Measurements from ENCODE around the gene OFD1. TPM values are rescaled to one million over a fixed set of nuclear protein-coding genes. Genes with fewer than 3 reads are reported as not detected.

Gene OFD1
- total RNA-seq, 1 donor, result 40.1 TPM

- H3K9me3 ChIP-seq (ENCODE audit: low read depth, low read length), result no peaks in the 10 kb centered on the region
- H3K27me3 ChIP-seq (ENCODE audit: insufficient read depth, low read length), result no peaks in the 10 kb centered on the region
- no peak overlapping the region for H3K4me3 ChIP-seq (ENCODE audit: low read length)
- no peaks in the 10 kb centered on the region for H3K4me1 ChIP-seq (ENCODE audit: insufficient read depth, low read length)
Measured at GRCh38 chrX:13786048-13786447, 51.5 kb downstream of the OFD1 start.

- Histone ChIP-seq H3K27me3 (ENCODE audit: insufficient read depth, low read length) (no peaks in the 10 kb centered on the region), H3K9me3 (ENCODE audit: low read depth, low read length) (no peaks in the 10 kb centered on the region), H3K4me3 (ENCODE audit: low read length) (no peak overlapping the region), H3K4me1 (ENCODE audit: insufficient read depth, low read length) (no peaks in the 10 kb centered on the region)
Measured at GRCh38 chrX:13790206-13791131, 55.9 kb downstream of the OFD1 start.

- Histone ChIP-seq H3K9me3 (ENCODE audit: low read depth, low read length) (no peaks in the 10 kb centered on the region), H3K27me3 (ENCODE audit: insufficient read depth, low read length) (no peaks in the 10 kb centered on the region), H3K4me3 (ENCODE audit: low read length) (no peak overlapping the region), H3K4me1 (ENCODE audit: insufficient read depth, low read length) (no peaks in the 10 kb centered on the region)
Measured at GRCh38 chrX:13791145-13791544, 56.6 kb downstream of the OFD1 start.

- Histone ChIP-seq H3K9me3 (ENCODE audit: low read depth, low read length) (no peaks in the 10 kb centered on the region), H3K27me3 (ENCODE audit: insufficient read depth, low read length) (no peaks in the 10 kb centered on the region), H3K4me1 (ENCODE audit: insufficient read depth, low read length) (no peaks in the 10 kb centered on the region), H3K4me3 (ENCODE audit: low read length) (no peak overlapping the region)
Measured at GRCh38 chrX:13791559-13791958, 57.0 kb downstream of the OFD1 start.

GRCh38 chrX:13793897-13794296 lies 59.3 kb downstream of the OFD1 start:
- no peaks in the 10 kb centered on the region for H3K27me3 ChIP-seq (ENCODE audit: insufficient read depth, low read length)
- H3K4me3 ChIP-seq (ENCODE audit: low read length), result no peak overlapping the region
- H3K4me1 ChIP-seq (ENCODE audit: insufficient read depth, low read length), result no peaks in the 10 kb centered on the region
- H3K9me3 ChIP-seq (ENCODE audit: low read depth, low read length), result no peaks in the 10 kb centered on the region

- Histone ChIP-seq H3K4me3 (ENCODE audit: low read length) (no peak overlapping the region), H3K27me3 (ENCODE audit: insufficient read depth, low read length) (no peaks in the 10 kb centered on the region), H3K4me1 (ENCODE audit: insufficient read depth, low read length) (no peaks in the 10 kb centered on the region), H3K9me3 (ENCODE audit: low read depth, low read length) (no peaks in the 10 kb centered on the region)
Measured at GRCh38 chrX:13794417-13794816, 59.9 kb downstream of the OFD1 start.

GRCh38 chrX:13797512-13797911 lies 63.0 kb downstream of the OFD1 start:
- no peaks in the 10 kb centered on the region for H3K9me3 ChIP-seq (ENCODE audit: low read depth, low read length)
- no peaks in the 10 kb centered on the region for H3K4me1 ChIP-seq (ENCODE audit: insufficient read depth, low read length)
- H3K27me3 ChIP-seq (ENCODE audit: insufficient read depth, low read length), result no peaks in the 10 kb centered on the region
- H3K4me3 ChIP-seq (ENCODE audit: low read length), result no peak overlapping the region

GRCh38 chrX:13798184-13798583 lies 63.6 kb downstream of the OFD1 start:
- Histone ChIP-seq H3K9me3 (ENCODE audit: low read depth, low read length) (no peaks in the 10 kb centered on the region), H3K4me1 (ENCODE audit: insufficient read depth, low read length) (no peaks in the 10 kb centered on the region)

GRCh38 chrX:13803116-13803515 lies 68.6 kb downstream of the OFD1 start:
- H3K9me3 ChIP-seq (ENCODE audit: low read depth, low read length), result no peaks in the 10 kb centered on the region
- H3K4me3 ChIP-seq (ENCODE audit: low read length), result no peak overlapping the region
- no peaks in the 10 kb centered on the region for H3K4me1 ChIP-seq (ENCODE audit: insufficient read depth, low read length)
- no peaks in the 10 kb centered on the region for H3K27me3 ChIP-seq (ENCODE audit: insufficient read depth, low read length)

More at GRCh38 chrX:13798184-13798583, 63.6 kb downstream of the OFD1 start:
- H3K4me3 ChIP-seq (ENCODE audit: low read length), result no peak overlapping the region
- H3K27me3 ChIP-seq (ENCODE audit: insufficient read depth, low read length), result no peaks in the 10 kb centered on the region

GRCh38 chrX:13805241-13805640 lies 70.7 kb downstream of the OFD1 start:
- Histone ChIP-seq H3K9me3 (ENCODE audit: low read depth, low read length) (no peaks in the 10 kb centered on the region), H3K27me3 (ENCODE audit: insufficient read depth, low read length) (no peaks in the 10 kb centered on the region), H3K4me3 (ENCODE audit: low read length) (no peak overlapping the region), H3K4me1 (ENCODE audit: insufficient read depth, low read length) (no peaks in the 10 kb centered on the region)

- Histone ChIP-seq H3K9me3 (ENCODE audit: low read depth, low read length) (no peaks in the 10 kb centered on the region), H3K27me3 (ENCODE audit: insufficient read depth, low read length) (no peaks in the 10 kb centered on the region), H3K4me1 (ENCODE audit: insufficient read depth, low read length) (no peaks in the 10 kb centered on the region), H3K4me3 (ENCODE audit: low read length) (no peak overlapping the region)
Measured at GRCh38 chrX:13808293-13808692, 73.7 kb downstream of the OFD1 start.

- H3K4me3 ChIP-seq (ENCODE audit: low read length), result no peak overlapping the region
- no peaks in the 10 kb centered on the region for H3K9me3 ChIP-seq (ENCODE audit: low read depth, low read length)
- H3K27me3 ChIP-seq (ENCODE audit: insufficient read depth, low read length), result no peaks in the 10 kb centered on the region
- H3K4me1 ChIP-seq (ENCODE audit: insufficient read depth, low read length), result no peaks in the 10 kb centered on the region
Measured at GRCh38 chrX:13808865-13809264, 74.3 kb downstream of the OFD1 start.

- Histone ChIP-seq H3K4me3 (ENCODE audit: low read length) (no peak overlapping the region), H3K27me3 (ENCODE audit: insufficient read depth, low read length) (no peaks in the 10 kb centered on the region), H3K4me1 (ENCODE audit: insufficient read depth, low read length) (no peaks in the 10 kb centered on the region), H3K9me3 (ENCODE audit: low read depth, low read length) (no peaks in the 10 kb centered on the region)
Measured at GRCh38 chrX:13815664-13816063, 81.1 kb downstream of the OFD1 start.

- Histone ChIP-seq H3K4me3 (ENCODE audit: low read length) (no peak overlapping the region), H3K9me3 (ENCODE audit: low read depth, low read length) (no peaks in the 10 kb centered on the region), H3K4me1 (ENCODE audit: insufficient read depth, low read length) (no peaks in the 10 kb centered on the region), H3K27me3 (ENCODE audit: insufficient read depth, low read length) (no peaks in the 10 kb centered on the region)
Measured at GRCh38 chrX:13816176-13816575, 81.6 kb downstream of the OFD1 start.

GRCh38 chrX:13816643-13817627 lies 82.4 kb downstream of the OFD1 start, which contains the start of gene GPM6B:
GPM6B (minus strand) TSS chrX:13817093; CDS start chrX:13816904, 189 bp downstream.
- H3K27me3 ChIP-seq (ENCODE audit: insufficient read depth, low read length), result no peaks in the 10 kb centered on the region
- H3K4me1 ChIP-seq (ENCODE audit: insufficient read depth, low read length), result no peaks in the 10 kb centered on the region
- no peak within 1 kb of the TSS for H3K4me3 ChIP-seq (ENCODE audit: low read length)
- H3K9me3 ChIP-seq (ENCODE audit: low read depth, low read length), result no peaks in the 10 kb centered on the region
